ENCODE results near the gene SETD4.
"Not testable (repeated sequence)": the region's sequence is repeated elsewhere in the genome, so short reads cannot be mapped to it uniquely, and the experiment has no call there.

Gene SETD4

DNA sequence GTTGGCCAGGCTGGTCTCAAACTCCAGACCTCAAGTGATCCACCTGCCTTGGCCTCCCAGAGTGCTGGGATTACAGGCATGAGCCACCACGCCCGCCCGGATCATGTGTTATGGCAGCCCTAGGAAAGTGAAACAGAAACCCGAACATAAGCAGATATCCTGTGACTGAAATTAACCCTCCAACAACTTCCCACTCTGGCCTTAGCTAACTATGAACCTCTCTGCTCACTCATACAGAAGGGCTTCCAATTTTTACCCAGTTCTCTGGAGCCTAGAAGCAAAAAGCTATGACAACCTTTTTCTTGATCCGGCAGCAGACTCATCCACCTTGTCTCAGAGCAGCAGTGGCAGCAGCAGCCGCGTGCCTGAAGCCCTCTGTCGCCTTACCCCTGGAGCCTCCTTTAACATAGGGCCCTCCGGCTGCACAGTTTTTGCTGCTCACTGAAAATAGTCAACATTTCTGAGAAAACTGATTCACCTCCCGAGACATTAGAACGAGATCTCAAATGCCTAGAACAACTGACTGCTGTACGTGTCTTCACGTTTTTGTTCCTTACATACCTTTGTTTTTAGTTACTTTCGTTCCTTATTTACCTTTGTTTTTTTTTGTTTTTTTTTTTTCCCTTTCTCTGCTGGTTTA is 18.8 kb upstream of the SETD4 start:
- DNase-seq (ENCODE audit: low read depth in 2 of 2) = peak in 1 of 2 donors; percentile 8

DNA sequence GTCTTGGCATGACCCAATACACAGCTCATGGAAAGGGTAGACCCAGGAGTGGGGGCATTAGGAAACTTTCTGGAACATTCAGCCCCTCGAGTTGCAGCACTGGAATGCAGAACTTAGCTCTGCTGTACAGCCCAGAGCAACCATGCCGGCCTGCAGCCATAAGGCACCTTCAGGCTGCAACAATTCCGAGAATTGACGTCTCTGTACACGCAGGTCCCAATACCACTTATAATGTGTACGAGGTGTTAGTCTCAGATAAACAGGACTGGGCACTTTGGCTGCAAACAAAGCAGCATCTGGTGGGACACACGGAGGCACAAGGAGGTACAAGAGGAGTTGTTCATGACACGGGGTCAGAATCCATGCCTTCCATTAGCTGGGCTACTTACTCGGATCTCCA is 17.4 kb upstream of the SETD4 start:
- no peak for DNase-seq (ENCODE audit: low read depth in 2 of 2)

DNA sequence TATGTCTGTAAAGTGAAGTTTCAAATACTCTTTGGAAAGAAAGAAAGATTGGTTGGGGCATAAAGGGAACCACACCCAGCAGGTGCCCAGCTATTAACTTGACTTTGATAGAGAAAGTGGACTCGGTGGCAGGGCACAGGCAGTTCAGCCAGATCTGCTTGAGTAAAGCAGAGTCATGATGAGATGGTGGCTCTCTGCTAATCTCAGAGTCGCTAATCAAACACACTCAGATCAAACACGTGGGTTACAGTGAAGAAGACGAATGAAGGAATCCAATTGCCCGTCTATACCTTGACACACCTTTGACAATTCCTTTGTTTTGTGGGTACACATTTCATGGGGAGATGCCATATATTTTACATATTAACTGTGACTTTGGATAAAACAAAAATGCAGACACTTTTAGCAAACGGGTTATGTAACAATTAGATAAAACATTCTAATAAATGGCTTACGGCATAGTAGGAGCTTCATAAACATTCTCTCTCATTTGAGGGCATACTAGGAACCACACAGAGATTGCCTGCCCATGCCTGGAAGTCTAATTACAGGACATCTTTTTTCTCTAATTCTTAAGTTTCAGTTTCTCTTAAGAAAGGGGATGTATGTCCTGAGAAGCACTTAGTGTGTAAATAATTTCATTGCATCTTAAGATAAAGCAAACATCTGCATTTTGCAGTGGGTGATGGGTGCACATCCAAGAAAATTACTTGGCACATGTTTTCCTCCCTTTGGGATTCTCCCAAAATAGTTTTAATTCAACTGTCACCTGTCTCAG is 16.7 kb upstream of the SETD4 start:
- no peak for DNase-seq (ENCODE audit: low read depth in 2 of 2)

DNA sequence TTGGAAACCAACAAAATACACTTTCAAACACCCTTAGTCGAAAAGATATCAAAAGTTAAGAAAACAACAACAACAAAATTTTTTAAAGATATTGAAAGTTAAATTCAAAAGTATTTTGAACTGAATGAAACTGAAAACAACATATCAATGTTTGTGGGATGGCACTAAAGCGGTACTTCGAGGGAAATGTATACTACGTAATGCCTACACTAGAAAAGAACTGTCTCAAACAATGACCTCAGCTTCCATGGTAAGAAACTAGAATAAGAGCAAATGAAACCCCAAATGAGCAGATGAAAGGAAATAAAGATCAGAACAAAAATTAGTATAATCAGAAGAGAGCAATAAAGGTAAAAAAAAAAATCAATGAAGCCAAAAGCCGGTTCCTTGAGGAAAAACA is 15.6 kb upstream of the SETD4 start:
- DNase-seq (ENCODE audit: low read depth in 2 of 2) = no peak

GRCh38 chr21:36075171-36075570 is 14.8 kb upstream of the SETD4 start:
- DNase-seq (ENCODE audit: low read depth in 2 of 2) = no peak

GRCh38 chr21:36073911-36074310 is 13.6 kb upstream of the SETD4 start:
- DNase-seq (ENCODE audit: low read depth in 2 of 2) = not testable (repeated sequence)

DNA sequence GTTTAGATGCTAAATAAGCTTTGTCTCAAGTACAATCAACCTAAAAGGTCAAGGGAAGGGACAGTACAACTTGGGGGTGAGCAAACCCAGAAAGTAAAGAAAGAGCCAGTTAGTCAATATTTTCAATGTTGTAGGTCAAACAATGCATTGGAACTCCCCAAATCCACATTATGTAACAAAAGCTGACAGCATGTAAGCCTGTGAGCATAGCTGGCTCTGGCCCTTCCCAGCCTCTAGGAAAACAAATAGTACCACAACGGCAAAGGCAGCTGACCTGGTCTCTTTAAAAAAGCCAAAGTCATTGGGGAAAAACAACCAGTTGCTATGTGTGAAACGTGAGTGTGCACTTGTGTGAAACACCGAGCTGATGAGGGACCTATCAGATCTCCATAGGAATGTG is 12.9 kb upstream of the SETD4 start:
- no peak for DNase-seq (ENCODE audit: low read depth in 2 of 2)

GRCh38 chr21:36072453-36073162 is 12.3 kb upstream of the SETD4 start:
- DNase-seq (ENCODE audit: low read depth in 2 of 2) = no peak

DNA sequence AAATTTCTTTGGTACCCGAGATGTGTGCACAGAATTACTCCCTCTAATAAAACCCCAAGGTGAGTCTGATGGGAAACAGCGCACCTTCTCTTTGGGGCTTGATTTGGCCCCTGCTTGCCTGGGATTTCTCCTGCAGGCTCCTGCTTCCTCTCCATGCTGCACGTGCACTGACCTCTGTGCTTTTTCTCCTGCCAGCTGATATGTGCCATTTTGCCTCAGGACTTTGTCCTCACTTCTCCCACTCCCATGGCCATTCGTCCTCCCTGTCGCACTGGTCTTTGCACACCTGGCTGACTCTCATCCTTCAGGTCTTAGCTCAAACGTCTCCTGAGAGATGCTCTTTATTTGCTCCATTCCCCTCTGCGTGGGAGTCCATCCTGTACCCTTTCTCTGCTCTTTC is 10.7 kb upstream of the SETD4 start:
- DNase-seq (ENCODE audit: low read depth in 2 of 2) = no peak

- DNase-seq (ENCODE audit: low read depth in 2 of 2) = peak; percentile 79 to 84
Measured at GRCh38 chr21:36069713-36070583, 9.6 kb upstream of the SETD4 start, which contains the start of gene CBR1. TSS of gene CBR1 (plus strand) at chr21:36070024. CDS start at chr21:36070116, 92 bp downstream.

GRCh38 chr21:36068748-36069398 is 8.5 kb upstream of the SETD4 start:
- DNase-seq (ENCODE audit: low read depth in 2 of 2) = no peak

- DNase-seq (ENCODE audit: low read depth in 2 of 2) = no peak
Measured at GRCh38 chr21:36065497-36066036, 5.2 kb upstream of the SETD4 start.

DNA sequence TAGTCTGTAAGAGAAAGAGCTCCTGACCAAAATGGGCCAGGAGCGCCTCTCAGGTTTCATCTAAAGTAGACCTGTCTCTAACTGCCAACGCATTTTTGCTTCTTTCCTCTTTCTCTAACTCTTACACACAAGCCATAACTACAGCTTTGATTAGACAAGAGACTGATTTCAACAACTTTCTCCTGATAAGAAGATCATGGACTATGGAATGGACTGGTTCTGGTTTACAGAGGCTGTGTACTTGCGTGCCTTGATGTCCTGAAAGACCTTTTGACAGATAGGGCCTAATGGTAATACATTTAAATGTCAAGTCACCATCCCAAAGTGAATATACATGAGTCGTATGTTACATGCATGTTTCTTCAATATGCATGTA is 3.7 kb upstream of the SETD4 start:
- DNase-seq (ENCODE audit: low read depth in 2 of 2) = no peak

- DNase-seq (ENCODE audit: low read depth in 2 of 2) = no peak
Measured at GRCh38 chr21:36063375-36064084, 3.2 kb upstream of the SETD4 start.

DNA sequence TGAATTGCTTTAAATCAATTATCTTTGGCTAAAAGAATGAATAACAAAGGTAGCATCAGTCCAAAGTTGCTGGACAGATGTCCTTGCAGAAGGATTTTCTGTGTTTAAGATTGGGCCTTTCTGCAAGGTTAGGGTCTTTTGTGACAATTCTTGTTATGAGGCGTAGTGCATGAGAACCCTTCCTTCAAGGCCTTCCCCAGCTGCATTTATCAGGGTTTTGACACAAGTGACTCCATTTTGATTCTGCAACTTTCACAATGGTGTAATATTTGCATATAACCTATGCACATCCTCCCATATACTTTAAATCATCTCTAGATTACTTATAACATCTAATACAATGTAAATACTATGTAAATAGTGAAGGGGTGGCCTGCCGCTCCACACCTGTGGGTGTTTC is 1.1 kb upstream of the SETD4 start:
- DNase-seq (ENCODE audit: low read depth in 2 of 2) = no peak

DNA sequence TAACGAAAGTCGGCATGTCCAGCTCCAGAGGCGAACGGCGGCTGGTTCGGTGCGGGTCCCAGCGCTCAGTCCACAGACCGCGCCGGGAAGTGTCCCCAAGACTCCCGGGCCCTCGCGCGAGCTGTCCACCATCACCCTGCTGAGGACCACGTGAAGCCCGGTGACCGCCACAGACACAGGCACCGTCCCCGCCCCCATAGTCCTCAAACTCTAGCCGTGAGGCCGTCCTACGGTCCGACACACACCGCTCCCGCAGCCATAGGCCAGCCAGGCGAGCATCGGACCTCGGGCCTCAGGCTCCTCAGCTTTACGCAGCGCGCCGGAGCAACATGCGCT is 535 bp downstream of the SETD4 start:
- peak in 1 of 2 donors; percentile 5 for DNase-seq (ENCODE audit: low read depth in 2 of 2)

- DNase-seq (ENCODE audit: low read depth in 2 of 2) = no peak
Measured at GRCh38 chr21:36055551-36055950, 4.8 kb downstream of the SETD4 start.

GRCh38 chr21:36053715-36054062 is 6.6 kb downstream of the SETD4 start:
- no peak for DNase-seq (ENCODE audit: low read depth in 2 of 2)

GRCh38 chr21:36052860-36053714 is 7.2 kb downstream of the SETD4 start:
- no peak for DNase-seq (ENCODE audit: low read depth in 2 of 2)

GRCh38 chr21:36048357-36048756 is 12.0 kb downstream of the SETD4 start:
- DNase-seq (ENCODE audit: low read depth in 2 of 2) = peak in 1 of 2 donors; percentile 18
